ENCODE results near the gene TSPAN11.

Gene TSPAN11

GRCh38 chr12:30994274-30994673 lies 67.7 kb downstream of the TSPAN11 start:
- Histone ChIP-seq H3F3A (ENCODE audit: insufficient read depth, low read length) (no peaks in the 10 kb centered on the region), H3K27ac (ENCODE audit: low read depth, low read length, poor library complexity, severe bottlenecking) (no peak overlapping the region), H3K9me3 (ENCODE audit: low read length) (no peaks in the 10 kb centered on the region), H3K4me2 (ENCODE audit: low read length) (no peak overlapping the region), H3K27me3 (ENCODE audit: insufficient read depth, low read length) (no peaks in the 10 kb centered on the region), H3K4me3 (ENCODE audit: low read depth, low read length, poor library complexity, severe bottlenecking) (no peak overlapping the region), H2AFZ (ENCODE audit: low read length) (no peak overlapping the region), H3K9me2 (ENCODE audit: low read depth, low read length) (no peaks in the 10 kb centered on the region), H3K9ac (ENCODE audit: low read length) (no peak overlapping the region), H3K4me1 (ENCODE audit: insufficient read depth, low read length, severe bottlenecking) (peaks cover 10% of the 10 kb centered on the region), H3K79me2 (ENCODE audit: insufficient read depth, low read length) (no peaks in the 10 kb centered on the region), H4K20me1 (ENCODE audit: insufficient read depth, low read length) (no peaks in the 10 kb centered on the region), H3K36me3 (ENCODE audit: insufficient read depth, low read length) (no peaks in the 10 kb centered on the region)
- TF ChIP-seq EZH2 (IDR thresholded peaks at IDR 0.05; ENCODE audit: borderline replicate concordance, low read length) (no peak), CTCF (IDR thresholded peaks at IDR 0.05; ENCODE audit: low read length) (no peak)

GRCh38 chr12:30996255-30996654 lies 69.7 kb downstream of the TSPAN11 start:
- Histone ChIP-seq H3K4me1 (ENCODE audit: insufficient read depth, low read length, severe bottlenecking) (no peaks in the 10 kb centered on the region), H3K4me3 (ENCODE audit: low read depth, low read length, poor library complexity, severe bottlenecking) (no peak overlapping the region), H3K27me3 (ENCODE audit: insufficient read depth, low read length) (no peaks in the 10 kb centered on the region), H4K20me1 (ENCODE audit: insufficient read depth, low read length) (no peaks in the 10 kb centered on the region), H3K9me2 (ENCODE audit: low read depth, low read length) (no peaks in the 10 kb centered on the region), H3K36me3 (ENCODE audit: insufficient read depth, low read length) (no peaks in the 10 kb centered on the region), H2AFZ (ENCODE audit: low read length) (no peak overlapping the region), H3F3A (ENCODE audit: insufficient read depth, low read length) (no peaks in the 10 kb centered on the region), H3K27ac (ENCODE audit: low read depth, low read length, poor library complexity, severe bottlenecking) (no peak overlapping the region), H3K9ac (ENCODE audit: low read length) (no peak overlapping the region), H3K9me3 (ENCODE audit: low read length) (no peaks in the 10 kb centered on the region), H3K4me2 (ENCODE audit: low read length) (no peak overlapping the region), H3K79me2 (ENCODE audit: insufficient read depth, low read length) (no peaks in the 10 kb centered on the region)
- no peak for TF ChIP-seq CTCF (IDR thresholded peaks at IDR 0.05; ENCODE audit: low read length)
- no peak for TF ChIP-seq EZH2 (IDR thresholded peaks at IDR 0.05; ENCODE audit: borderline replicate concordance, low read length)

GRCh38 chr12:30996752-30997151 lies 70.2 kb downstream of the TSPAN11 start:
- Histone ChIP-seq H3K36me3 (ENCODE audit: insufficient read depth, low read length) (no peaks in the 10 kb centered on the region), H3K27ac (ENCODE audit: low read depth, low read length, poor library complexity, severe bottlenecking) (no peak overlapping the region), H3K4me2 (ENCODE audit: low read length) (no peak overlapping the region), H3K4me1 (ENCODE audit: insufficient read depth, low read length, severe bottlenecking) (no peaks in the 10 kb centered on the region), H3F3A (ENCODE audit: insufficient read depth, low read length) (no peaks in the 10 kb centered on the region), H3K4me3 (ENCODE audit: low read depth, low read length, poor library complexity, severe bottlenecking) (no peak overlapping the region), H3K79me2 (ENCODE audit: insufficient read depth, low read length) (no peaks in the 10 kb centered on the region), H3K27me3 (ENCODE audit: insufficient read depth, low read length) (no peaks in the 10 kb centered on the region), H2AFZ (ENCODE audit: low read length) (no peak overlapping the region), H3K9me2 (ENCODE audit: low read depth, low read length) (no peaks in the 10 kb centered on the region), H3K9me3 (ENCODE audit: low read length) (no peaks in the 10 kb centered on the region), H3K9ac (ENCODE audit: low read length) (no peak overlapping the region), H4K20me1 (ENCODE audit: insufficient read depth, low read length) (no peaks in the 10 kb centered on the region)
- TF ChIP-seq CTCF (IDR thresholded peaks at IDR 0.05; ENCODE audit: low read length) (0 out of 2 replicates have a peak, but pooled peaks have one; percentile 28), EZH2 (IDR thresholded peaks at IDR 0.05; ENCODE audit: borderline replicate concordance, low read length) (no peak)

All from OCI-LY1 (cell line).